B cell (primary cell): Measurements from ENCODE around the gene IRX3.

Source experiments
- EZH2 ChIP-seq: IDR thresholded peaks from 2 replicates; pipeline ENCODE4 v1.6.1; 2012; ENCODE audit warnings: borderline replicate concordance, low read depth, mild to moderate bottlenecking, moderate library complexity, low read length; ENCODE audit not compliant: insufficient read depth, poor library complexity, severe bottlenecking
- TF ChIP-seq, protein P1 (sequence below): fragments of 200-600 bp; IDR thresholded peaks from one replicate; pipeline ENCODE4 v1.8.0; 2022; ENCODE audit warnings: antibody characterized with exemption, mild to moderate bottlenecking

DNA sequence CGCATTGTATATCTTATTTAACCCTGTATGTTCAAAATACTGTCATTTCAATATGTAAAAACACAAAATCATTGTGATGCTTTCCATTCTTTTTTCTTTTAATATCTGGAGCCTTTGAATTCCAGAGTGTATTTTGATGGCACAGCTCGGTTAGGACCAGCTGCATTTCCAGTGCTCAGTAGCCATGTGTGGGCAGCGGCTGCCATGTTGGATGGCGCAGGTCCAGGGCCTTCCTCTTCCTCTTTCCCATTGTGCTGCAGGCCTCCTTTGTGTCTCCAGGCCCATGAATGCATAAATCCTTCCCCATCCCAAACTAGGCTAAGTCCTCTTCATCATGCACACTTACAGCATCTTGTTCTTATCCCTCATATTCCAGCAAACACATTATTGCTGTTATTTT is 13.0 kb downstream of the IRX3 start:
- no peak for TF ChIP-seq EZH2
- TF ChIP-seq, protein P1, sequence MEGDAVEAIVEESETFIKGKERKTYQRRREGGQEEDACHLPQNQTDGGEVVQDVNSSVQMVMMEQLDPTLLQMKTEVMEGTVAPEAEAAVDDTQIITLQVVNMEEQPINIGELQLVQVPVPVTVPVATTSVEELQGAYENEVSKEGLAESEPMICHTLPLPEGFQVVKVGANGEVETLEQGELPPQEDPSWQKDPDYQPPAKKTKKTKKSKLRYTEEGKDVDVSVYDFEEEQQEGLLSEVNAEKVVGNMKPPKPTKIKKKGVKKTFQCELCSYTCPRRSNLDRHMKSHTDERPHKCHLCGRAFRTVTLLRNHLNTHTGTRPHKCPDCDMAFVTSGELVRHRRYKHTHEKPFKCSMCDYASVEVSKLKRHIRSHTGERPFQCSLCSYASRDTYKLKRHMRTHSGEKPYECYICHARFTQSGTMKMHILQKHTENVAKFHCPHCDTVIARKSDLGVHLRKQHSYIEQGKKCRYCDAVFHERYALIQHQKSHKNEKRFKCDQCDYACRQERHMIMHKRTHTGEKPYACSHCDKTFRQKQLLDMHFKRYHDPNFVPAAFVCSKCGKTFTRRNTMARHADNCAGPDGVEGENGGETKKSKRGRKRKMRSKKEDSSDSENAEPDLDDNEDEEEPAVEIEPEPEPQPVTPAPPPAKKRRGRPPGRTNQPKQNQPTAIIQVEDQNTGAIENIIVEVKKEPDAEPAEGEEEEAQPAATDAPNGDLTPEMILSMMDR: no peak
